GM10266 (cell line): ENCODE data around the gene MAP1B.

Experiments
- DNase-seq: peaks from one replicate; pipeline ENCODE4 v3.0.0; 2012; ENCODE audit errors: extremely low spot score
- CTCF ChIP-seq: IDR thresholded peaks from 2 replicates; pipeline ENCODE4 v1.5.1; 2012; ENCODE audit warnings: mild to moderate bottlenecking, low read depth; ENCODE audit not compliant: control insufficient read depth, insufficient read depth; ENCODE audit errors: missing control alignments

Gene MAP1B

GRCh38 chr5:72195581-72195980 is 88.3 kb downstream of the MAP1B start:
- DNase-seq: no peak
- no peak for TF ChIP-seq CTCF

GRCh38 chr5:72197393-72197792 is 90.1 kb downstream of the MAP1B start:
- no peak for DNase-seq
- no peak for TF ChIP-seq CTCF

GRCh38 chr5:72199681-72200080 is 92.4 kb downstream of the MAP1B start:
- DNase-seq: no peak
- no peak for TF ChIP-seq CTCF

- TF ChIP-seq CTCF: no peak
Observed at GRCh38 chr5:72202331-72202825, 95.1 kb downstream of the MAP1B start.

GRCh38 chr5:72203251-72203845 is 96.1 kb downstream of the MAP1B start:
- DNase-seq: no peak
- no peak for TF ChIP-seq CTCF

More at GRCh38 chr5:72202331-72202825, 95.1 kb downstream of the MAP1B start:
- no peak for DNase-seq

GRCh38 chr5:72204946-72205345 is 97.7 kb downstream of the MAP1B start:
- TF ChIP-seq CTCF: no peak
- DNase-seq: no peak

- DNase-seq: no peak
- TF ChIP-seq CTCF: no peak
Observed at GRCh38 chr5:72205431-72206009, 98.2 kb downstream of the MAP1B start.
